RWPE1 (cell line): ENCODE results near the gene ALDH1A2.

Source experiments
- CTCF ChIA-PET: fragments of 350-600 bp; sonication (Branson Sonifier 250); formaldehyde crosslinking; extraction: SDS; loops from one replicate; lab custom pipeline; 2021; lab: Yijun Ruan, JAX
- POLR2A ChIA-PET: fragments of 400-600 bp; formaldehyde crosslinking; extraction: SDS; loops from one replicate; lab custom pipeline; 2020; ENCODE audit warnings: antibody characterized with exemption; ENCODE audit not compliant: low non-redundant PET; lab: Yijun Ruan, JAX
- DNase-seq: peaks from one replicate; pipeline ENCODE4 v3.0.0; 2012; ENCODE audit warnings: low spot score
- H3K27ac ChIP-seq: fragments of 450-650 bp; 2 replicates; pipeline ENCODE4 v1.5.1; 2017
- TF ChIP-seq, protein P1 (sequence below): fragments of 450-650 bp; conservative IDR thresholded peaks from 2 replicates; pipeline ENCODE4 v1.5.1; 2017; ENCODE audit warnings: low read depth, mild to moderate bottlenecking

Gene ALDH1A2

GRCh38 chr15:58064082-58064979, 1.2 kb downstream of the ALDH1A2 start:
- CTCF ChIA-PET = interaction anchor here (3.5 kb wide), 1 partner anchor 95 kb away, joined by 38 read pairs; no protein-coding TSS in a partner anchor
- POLR2A ChIA-PET = no interaction called here
- DNase-seq = no peak
- H3K27ac ChIP-seq = no peak overlapping the region
- TF ChIP-seq, protein P1, sequence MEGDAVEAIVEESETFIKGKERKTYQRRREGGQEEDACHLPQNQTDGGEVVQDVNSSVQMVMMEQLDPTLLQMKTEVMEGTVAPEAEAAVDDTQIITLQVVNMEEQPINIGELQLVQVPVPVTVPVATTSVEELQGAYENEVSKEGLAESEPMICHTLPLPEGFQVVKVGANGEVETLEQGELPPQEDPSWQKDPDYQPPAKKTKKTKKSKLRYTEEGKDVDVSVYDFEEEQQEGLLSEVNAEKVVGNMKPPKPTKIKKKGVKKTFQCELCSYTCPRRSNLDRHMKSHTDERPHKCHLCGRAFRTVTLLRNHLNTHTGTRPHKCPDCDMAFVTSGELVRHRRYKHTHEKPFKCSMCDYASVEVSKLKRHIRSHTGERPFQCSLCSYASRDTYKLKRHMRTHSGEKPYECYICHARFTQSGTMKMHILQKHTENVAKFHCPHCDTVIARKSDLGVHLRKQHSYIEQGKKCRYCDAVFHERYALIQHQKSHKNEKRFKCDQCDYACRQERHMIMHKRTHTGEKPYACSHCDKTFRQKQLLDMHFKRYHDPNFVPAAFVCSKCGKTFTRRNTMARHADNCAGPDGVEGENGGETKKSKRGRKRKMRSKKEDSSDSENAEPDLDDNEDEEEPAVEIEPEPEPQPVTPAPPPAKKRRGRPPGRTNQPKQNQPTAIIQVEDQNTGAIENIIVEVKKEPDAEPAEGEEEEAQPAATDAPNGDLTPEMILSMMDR = no peak

GRCh38 chr15:58063614-58064013, 1.9 kb downstream of the ALDH1A2 start:
- ChIA-PET CTCF (no interaction called here), POLR2A (no interaction called here)
- TF ChIP-seq, protein P1 = no peak

GRCh38 chr15:58062983-58063382, 2.5 kb downstream of the ALDH1A2 start:
- TF ChIP-seq, protein P1 = no peak
- CTCF ChIA-PET = no interaction called here
- no peak overlapping the region for H3K27ac ChIP-seq
- POLR2A ChIA-PET = no interaction called here
- no peak for DNase-seq

More at GRCh38 chr15:58063614-58064013, 1.9 kb downstream of the ALDH1A2 start:
- no peak overlapping the region for H3K27ac ChIP-seq
- DNase-seq = no peak

DNA sequence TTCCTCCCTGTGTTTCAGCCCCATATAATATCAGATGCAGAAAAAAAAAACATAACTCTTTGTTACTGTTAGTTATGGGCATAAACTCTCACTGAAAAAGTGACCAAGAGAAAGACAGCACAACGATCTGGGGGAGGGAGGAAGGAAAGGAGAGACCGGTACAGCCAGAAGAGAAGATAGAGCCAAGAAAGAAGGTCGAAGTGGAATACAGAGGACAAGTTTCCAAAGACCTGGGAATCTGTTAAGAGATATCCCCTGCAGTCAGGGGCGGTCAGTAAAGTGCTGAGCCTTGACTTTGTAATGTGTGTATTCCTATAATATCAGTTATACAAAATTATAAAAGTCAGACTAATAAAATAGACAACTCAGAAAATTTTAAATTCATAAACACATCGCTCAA, 3.3 kb downstream of the ALDH1A2 start:
- CTCF ChIA-PET = interaction anchor here (0.6 to 0.7 kb wide), 2 partner anchors 329 to 402 kb away, joined by 3 read pairs; no protein-coding TSS in a partner anchor
- no peak for DNase-seq
- TF ChIP-seq, protein P1 = no peak
- POLR2A ChIA-PET = no interaction called here
- no peak overlapping the region for H3K27ac ChIP-seq

GRCh38 chr15:58060575-58060974, 4.9 kb downstream of the ALDH1A2 start:
- ChIA-PET POLR2A (no interaction called here), CTCF (interaction anchor here (1.7 kb wide), 1 partner anchor 10 kb away, joined by 3 read pairs; no protein-coding TSS in a partner anchor)
- DNase-seq = no peak
- TF ChIP-seq, protein P1 = no peak
- no peak overlapping the region for H3K27ac ChIP-seq

DNA sequence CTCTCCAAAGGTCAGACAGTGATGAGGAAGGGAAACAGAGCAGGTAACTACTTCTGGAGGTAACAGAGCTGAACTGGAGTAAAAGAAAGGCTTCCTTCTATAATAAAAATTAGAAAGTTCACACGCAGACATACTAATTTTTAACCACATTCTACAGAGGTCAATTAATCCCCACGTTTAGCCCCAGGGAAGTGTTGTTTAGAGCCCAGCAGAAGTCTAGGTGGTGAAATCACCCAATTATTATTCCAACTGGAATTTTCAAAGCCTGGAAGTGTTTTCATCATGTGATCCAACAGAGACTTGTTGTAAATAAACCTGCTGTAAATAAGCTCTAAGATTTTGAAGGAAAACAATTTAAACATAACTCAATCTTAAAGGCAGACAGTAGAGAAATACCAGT, 6.8 kb downstream of the ALDH1A2 start:
- TF ChIP-seq, protein P1 = no peak
- ChIA-PET POLR2A (no interaction called here), CTCF (interaction anchor here (0.7 kb wide), 1 partner anchor 308 kb away, joined by 4 read pairs; no protein-coding TSS in a partner anchor)
- DNase-seq = no peak
- no peak overlapping the region for H3K27ac ChIP-seq
